Naive B cell (primary cell): ENCODE data around the gene SEC14L1. TPM values are rescaled to one million over a fixed set of nuclear protein-coding genes. Genes with fewer than 3 reads are reported as not detected.
"Not testable (repeated sequence)": the region's sequence is repeated elsewhere in the genome, so short reads cannot be mapped to it uniquely, and the experiment has no call there.

ENCODE experiments used
- ATAC-seq, 2 donors: fragments of 150-1000 bp; cut with Tn5 transposase; 2 replicates each; pipeline ENCODE4 v1.10.0; 2021; ENCODE audit warnings: low read depth in 2 of 2, mild to moderate bottlenecking in 2 of 2, moderate library complexity in 2 of 2
- DNase-seq: peaks from one replicate; pipeline ENCODE4 v3.0.0; 2022
- H3K27ac Mint-ChIP-seq, 6 donors: one replicate each; pipeline ENCODE4 v1.8.0; 2020 to 2022; ENCODE audit warnings: mild to moderate bottlenecking in 6 of 6, mixed read lengths in 6 of 6, moderate library complexity in 5 of 6, inconsistent platforms in 2 of 6
- H3K27me3 Mint-ChIP-seq, 3 donors: one replicate each; pipeline ENCODE4 v1.8.0; 2021 to 2022; ENCODE audit warnings: mixed read lengths in 3 of 3, mild to moderate bottlenecking in 1 of 3
- H3K36me3 Mint-ChIP-seq, 2 donors: one replicate each; pipeline ENCODE4 v1.8.0; 2020 to 2022; ENCODE audit warnings: mixed read lengths in 2 of 2, inconsistent platforms in 1 of 2, mild to moderate bottlenecking in 1 of 2
- H3K4me1 Mint-ChIP-seq, 3 donors: one replicate each; pipeline ENCODE4 v1.8.0; 2020 to 2022; ENCODE audit warnings: mixed read lengths in 3 of 3, inconsistent platforms in 1 of 3, mild to moderate bottlenecking in 1 of 3, moderate library complexity in 1 of 3
- H3K4me3 Mint-ChIP-seq, 8 donors: one replicate each; pipeline ENCODE4 v1.8.0; 2020 to 2022; ENCODE audit warnings: mild to moderate bottlenecking in 8 of 8, mixed read lengths in 8 of 8, moderate library complexity in 8 of 8, inconsistent platforms in 2 of 8
- H3K9me3 Mint-ChIP-seq, 7 donors: one replicate each; pipeline ENCODE4 v1.8.0; 2020 to 2022; ENCODE audit warnings: mixed read lengths in 7 of 7, mild to moderate bottlenecking in 5 of 7, inconsistent platforms in 2 of 7, moderate library complexity in 1 of 7
- polyA plus RNA-seq, 6 donors: library from polyadenylated mRNA; unstranded; fragments of 300-500 nt; fragmentation: Illumina TruSeq; gene quantifications; one replicate each; pipeline ENCODE4 v1.2.3, GENCODE V29; 2021; ENCODE audit warnings: low read depth in 6 of 6

Gene SEC14L1
- polyA plus RNA-seq, 6 donors from 2014 or later = 14.4 to 21.6 (median 17.4) TPM

DNA sequence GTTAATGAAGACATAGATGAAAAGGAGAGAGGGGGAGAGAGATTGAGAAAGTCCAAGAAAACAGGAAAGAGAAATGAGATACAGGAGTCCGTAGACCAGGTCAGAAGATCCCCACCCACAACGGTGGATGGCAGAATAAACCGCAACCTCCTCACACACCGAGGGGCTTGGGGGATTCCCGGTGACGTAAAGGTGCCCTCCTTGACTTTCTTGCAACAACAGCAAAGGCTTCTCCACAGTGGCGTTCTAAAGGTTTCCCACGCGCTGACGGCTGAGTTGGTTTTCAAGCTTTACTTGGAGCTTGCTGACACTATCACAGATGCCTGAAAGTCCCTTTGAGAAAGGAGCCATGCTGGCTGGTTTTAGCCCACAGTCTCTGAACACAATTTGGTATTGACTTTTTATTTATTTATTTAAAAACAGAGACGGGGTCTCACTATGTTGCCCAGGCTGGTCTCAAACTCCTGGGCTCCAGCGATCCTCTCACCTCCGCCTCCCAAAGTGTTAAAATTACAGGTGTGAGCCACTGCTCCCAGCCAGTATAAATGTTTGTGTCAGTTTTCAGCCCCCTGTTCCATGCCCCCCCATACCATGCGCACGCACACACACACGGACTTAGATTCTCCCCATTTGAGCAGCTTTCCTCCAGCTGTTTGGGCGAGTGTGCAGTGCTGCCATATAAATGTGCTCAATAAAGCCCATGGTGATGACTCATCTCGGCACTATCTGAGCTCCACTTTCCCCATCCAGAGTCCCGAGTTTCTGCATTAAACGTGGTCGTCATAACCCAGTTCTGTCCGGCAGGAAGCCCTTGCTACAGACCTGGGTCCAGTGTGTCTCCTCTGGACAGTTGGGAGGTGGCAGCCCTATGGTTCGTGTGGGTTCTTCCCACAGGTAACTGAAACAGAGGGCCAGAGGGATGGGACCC lies 33.0 kb upstream of the SEC14L1 start:
- no peaks in the 10 kb centered on the region for H3K36me3 Mint-ChIP-seq
- H3K9me3 Mint-ChIP-seq = no peaks in the 10 kb centered on the region
- no peaks in the 10 kb centered on the region for H3K27me3 Mint-ChIP-seq
- peak; percentile 65 to 76 for ATAC-seq
- peak overlapping the region in 3 of 6 donors; percentile 67 to 78 (median 72) for H3K27ac Mint-ChIP-seq
- peaks cover 38 to 59% (median 42%) of the 10 kb centered on the region in 3 donors for H3K4me1 Mint-ChIP-seq
- DNase-seq = no peak
- peak overlapping the region in 4 of 8 donors; percentile 9 to 54 (median 34) for H3K4me3 Mint-ChIP-seq

- H3K27me3 Mint-ChIP-seq = no peaks in the 10 kb centered on the region
- DNase-seq (no peak), ATAC-seq (no peak)
- H3K4me3 Mint-ChIP-seq = peak overlapping the region in 7 of 8 donors; percentile 29 to 89 (median 60)
- H3K36me3 Mint-ChIP-seq = no peaks in the 10 kb centered on the region
- peaks cover 38 to 56% (median 42%) of the 10 kb centered on the region in 3 donors for H3K4me1 Mint-ChIP-seq
- H3K27ac Mint-ChIP-seq = peak overlapping the region in 4 of 6 donors; percentile 15 to 80 (median 63)
- no peaks in the 10 kb centered on the region for H3K9me3 Mint-ChIP-seq
Measured at GRCh38 chr17:77109159-77109759, 31.5 kb upstream of the SEC14L1 start.

DNA sequence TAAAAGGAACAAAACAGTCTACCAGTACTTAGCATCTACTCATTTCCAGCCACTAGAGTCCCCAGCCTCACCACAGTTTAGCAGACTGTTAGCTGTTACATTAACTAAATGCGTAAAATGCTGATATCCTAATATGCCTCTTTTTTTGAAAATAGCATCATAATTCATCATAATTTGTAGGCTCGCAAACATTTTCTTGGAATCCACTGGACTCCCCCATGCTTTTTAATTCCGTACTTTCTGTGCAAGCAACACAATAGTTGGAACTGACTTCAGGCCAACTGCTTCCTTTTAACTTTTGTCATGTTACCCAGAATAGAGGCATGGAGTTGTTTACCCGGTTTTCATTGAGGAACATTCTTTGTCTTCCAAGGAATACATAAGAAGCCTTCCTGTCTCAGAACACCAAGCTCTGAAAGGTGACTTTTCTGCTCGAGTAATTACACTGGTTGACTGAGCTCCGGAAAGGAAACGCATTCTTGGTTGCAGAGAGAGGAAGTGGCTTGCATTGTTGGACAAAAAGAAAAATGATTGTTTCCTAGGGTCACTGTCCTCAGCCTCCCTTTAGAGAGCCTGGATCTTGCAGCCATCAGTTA lies 30.9 kb upstream of the SEC14L1 start:
- Mint-ChIP-seq H3K27ac (peak overlapping the region in 3 of 6 donors; percentile 50 to 80 (median 76)), H3K36me3 (no peaks in the 10 kb centered on the region), H3K4me1 (peaks cover 38 to 54% (median 42%) of the 10 kb centered on the region in 3 donors), H3K9me3 (no peaks in the 10 kb centered on the region), H3K27me3 (no peaks in the 10 kb centered on the region), H3K4me3 (peak overlapping the region; percentile 0 to 89 (median 75))
- ATAC-seq = peak; percentile 45 to 58
- no peak for DNase-seq

DNA sequence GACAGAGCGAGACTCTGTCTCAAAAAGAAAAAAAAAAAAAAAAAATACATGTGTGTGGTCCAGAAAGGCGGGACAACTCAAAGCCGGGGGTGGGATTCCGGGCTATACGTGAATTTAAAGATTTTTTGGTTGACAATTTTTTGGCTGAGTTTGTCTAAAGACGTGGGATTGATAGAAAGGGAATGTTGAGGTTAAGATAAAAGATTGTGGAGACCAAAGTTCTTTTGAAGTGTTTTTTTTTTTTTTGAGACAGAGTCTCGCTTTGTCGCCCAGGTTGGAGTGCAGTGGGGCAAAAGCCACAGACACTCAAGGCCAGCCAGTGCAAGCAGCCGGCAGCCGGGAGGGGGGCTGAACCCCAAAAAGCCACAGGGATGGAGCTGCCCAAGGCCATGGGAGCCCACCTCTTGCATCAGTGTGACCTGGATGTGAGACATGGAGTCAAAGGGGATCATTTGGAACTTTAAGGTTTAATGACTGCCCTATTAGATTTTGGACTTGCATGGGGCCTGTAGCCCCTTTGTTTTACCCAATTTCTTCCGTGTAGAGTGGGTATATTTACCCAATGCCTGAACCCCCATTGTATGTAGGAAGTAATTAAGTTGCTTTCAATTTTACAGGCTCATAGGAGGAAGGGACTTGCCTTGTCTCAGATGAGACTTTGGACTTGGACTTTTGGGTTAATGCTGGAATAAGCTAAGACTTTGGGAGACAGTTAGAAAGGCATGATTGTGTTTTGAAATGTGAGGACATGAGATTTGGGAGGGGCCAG lies 29.4 kb upstream of the SEC14L1 start:
- Mint-ChIP-seq H3K4me3 (peak overlapping the region in 5 of 8 donors; percentile 16 to 78 (median 46)), H3K4me1 (peaks cover 34 to 49% (median 42%) of the 10 kb centered on the region in 3 donors), H3K27ac (peak overlapping the region in 2 of 6 donors; percentile 30 to 31)
- not testable (repeated sequence) for H3K9me3 Mint-ChIP-seq, DNase-seq, H3K27me3 Mint-ChIP-seq, ATAC-seq, H3K36me3 Mint-ChIP-seq

DNA sequence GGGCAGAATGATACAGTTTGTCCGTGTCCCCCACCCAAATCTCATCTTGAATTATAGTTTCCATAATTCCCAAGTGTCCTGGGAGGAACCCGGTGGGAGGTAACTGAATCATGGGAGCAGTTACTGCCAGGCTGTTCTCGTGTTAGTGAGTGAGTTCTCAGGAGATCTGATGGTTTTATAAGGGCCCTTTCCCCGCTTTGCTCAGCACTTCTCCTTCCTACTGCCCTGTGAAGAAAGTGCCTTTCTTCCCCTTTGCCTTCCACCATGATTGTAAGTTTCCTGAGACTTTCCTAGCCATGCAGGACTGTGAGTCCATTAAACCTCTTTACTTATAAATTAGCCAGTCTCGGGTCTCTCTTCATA lies 28.9 kb upstream of the SEC14L1 start:
- H3K9me3 Mint-ChIP-seq = no peaks in the 10 kb centered on the region
- ATAC-seq = no peak
- DNase-seq = no peak
- H3K4me1 Mint-ChIP-seq = peaks cover 31 to 44% (median 39%) of the 10 kb centered on the region in 3 donors
- no peak overlapping the region for H3K27ac Mint-ChIP-seq
- no peaks in the 10 kb centered on the region for H3K36me3 Mint-ChIP-seq
- no peaks in the 10 kb centered on the region for H3K27me3 Mint-ChIP-seq
- peak overlapping the region in 1 of 8 donors; percentile 19 for H3K4me3 Mint-ChIP-seq

- H3K27ac Mint-ChIP-seq = peak overlapping the region in 1 of 6 donors; percentile 81
- ATAC-seq (no peak), DNase-seq (no peak)
- H3K27me3 Mint-ChIP-seq = no peaks in the 10 kb centered on the region
- H3K9me3 Mint-ChIP-seq = no peaks in the 10 kb centered on the region
- peaks cover 11 to 14% (median 14%) of the 10 kb centered on the region in 3 donors for H3K4me1 Mint-ChIP-seq
- no peaks in the 10 kb centered on the region for H3K36me3 Mint-ChIP-seq
- H3K4me3 Mint-ChIP-seq = no peak overlapping the region
Measured at GRCh38 chr17:77115510-77115909, 25.3 kb upstream of the SEC14L1 start.

- ATAC-seq (no peak), DNase-seq (no peak)
- Mint-ChIP-seq H3K27me3 (no peaks in the 10 kb centered on the region), H3K4me3 (no peak overlapping the region), H3K4me1 (peaks cover 11 to 13% (median 11%) of the 10 kb centered on the region in 3 donors), H3K36me3 (no peaks in the 10 kb centered on the region), H3K27ac (peak overlapping the region in 1 of 6 donors; percentile 3), H3K9me3 (no peaks in the 10 kb centered on the region)
Measured at GRCh38 chr17:77115947-77116346, 24.8 kb upstream of the SEC14L1 start.

- H3K9me3 Mint-ChIP-seq = no peaks in the 10 kb centered on the region
- DNase-seq = no peak
- H3K27ac Mint-ChIP-seq = peak overlapping the region in 1 of 6 donors; percentile 3
- ATAC-seq = no peak
- H3K4me3 Mint-ChIP-seq = no peak overlapping the region
- H3K36me3 Mint-ChIP-seq = no peaks in the 10 kb centered on the region
- H3K27me3 Mint-ChIP-seq = no peaks in the 10 kb centered on the region
- H3K4me1 Mint-ChIP-seq = peaks cover 7 to 9% (median 8%) of the 10 kb centered on the region in 3 donors
Measured at GRCh38 chr17:77116371-77116860, 24.4 kb upstream of the SEC14L1 start.

- Mint-ChIP-seq H3K4me1 (peaks cover 0 to under 1% (median 0%) of the 10 kb centered on the region in 3 donors), H3K36me3 (no peaks in the 10 kb centered on the region), H3K4me3 (no peak overlapping the region), H3K27me3 (no peaks in the 10 kb centered on the region), H3K9me3 (no peaks in the 10 kb centered on the region), H3K27ac (no peak overlapping the region)
- ATAC-seq (no peak), DNase-seq (no peak)
Measured at GRCh38 chr17:77117415-77117814, 23.4 kb upstream of the SEC14L1 start.

DNA sequence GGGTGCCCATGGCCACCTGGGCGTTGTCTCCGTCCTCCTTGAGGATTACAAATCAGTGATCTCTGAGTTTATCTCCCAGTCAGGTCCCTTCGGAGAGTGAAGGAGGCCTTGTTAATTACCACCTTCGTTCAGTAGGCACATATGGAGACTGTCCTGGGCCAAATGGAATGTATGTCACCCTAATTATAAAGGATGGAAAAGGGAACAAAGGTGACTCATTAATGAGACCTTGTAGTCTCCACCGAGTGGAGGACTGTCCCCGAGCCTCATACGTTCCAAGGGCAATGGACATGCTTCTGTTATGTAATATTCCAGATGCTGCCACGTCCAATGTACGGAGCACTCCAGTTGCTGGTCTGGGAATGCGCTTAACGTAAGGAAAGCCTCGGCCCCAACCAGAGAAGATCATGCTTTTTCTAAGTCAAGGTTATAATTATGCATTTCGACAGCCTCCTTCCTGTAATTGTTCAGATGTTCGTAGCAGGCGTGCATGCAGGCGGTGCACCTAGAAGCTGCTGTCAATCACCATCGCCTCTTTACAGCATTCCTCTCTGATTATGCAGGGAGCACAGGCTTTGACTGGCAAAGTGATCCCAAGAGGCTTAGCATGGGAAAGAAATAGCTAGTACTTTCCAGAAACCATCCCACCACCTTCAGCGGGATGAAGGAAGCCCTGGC lies 22.4 kb upstream of the SEC14L1 start:
- Mint-ChIP-seq H3K9me3 (no peaks in the 10 kb centered on the region), H3K4me3 (no peak overlapping the region), H3K4me1 (peaks cover 0 to 3% (median 0%) of the 10 kb centered on the region in 3 donors), H3K27me3 (no peaks in the 10 kb centered on the region), H3K27ac (peak overlapping the region in 1 of 6 donors; percentile 60), H3K36me3 (no peaks in the 10 kb centered on the region)
- DNase-seq (no peak), ATAC-seq (no peak)

- no peak for DNase-seq
- Mint-ChIP-seq H3K9me3 (no peaks in the 10 kb centered on the region), H3K36me3 (no peaks in the 10 kb centered on the region), H3K4me3 (no peak overlapping the region), H3K27ac (peak overlapping the region in 2 of 6 donors; percentile 37 to 54), H3K27me3 (no peaks in the 10 kb centered on the region), H3K4me1 (peaks cover 0 to 3% (median 0%) of the 10 kb centered on the region in 3 donors)
- no peak for ATAC-seq
Measured at GRCh38 chr17:77119668-77120301, 21.0 kb upstream of the SEC14L1 start.

GRCh38 chr17:77120868-77121267 lies 19.9 kb upstream of the SEC14L1 start:
- Mint-ChIP-seq H3K4me3 (no peak overlapping the region), H3K36me3 (no peaks in the 10 kb centered on the region), H3K27ac (peak overlapping the region in 1 of 6 donors; percentile 62), H3K4me1 (peaks cover 0 to 3% (median 0%) of the 10 kb centered on the region in 3 donors), H3K27me3 (peaks cover 0 to 4% (median 0%) of the 10 kb centered on the region in 3 donors), H3K9me3 (no peaks in the 10 kb centered on the region)
- ATAC-seq (no peak), DNase-seq (no peak)
